Heart right ventricle (tissue), 16 donors: ENCODE results near the gene IFNL1. TPM values are rescaled to one million over a fixed set of nuclear protein-coding genes. Genes with fewer than 3 reads are reported as not detected.

Source experiments
- ATAC-seq, 8 donors: fragments of 200-7000 bp; cut with Tn5 transposase; one replicate each; pipeline ENCODE4 v1.9.1; 2020; ENCODE audit warnings: mild to moderate bottlenecking in 8 of 8, moderate library complexity in 8 of 8, moderate number of reproducible peaks in 1 of 8
- DNase-seq, 2 donors: peaks; one replicate each; pipeline ENCODE4 v3.0.0-alpha.2; 2020
- H3K27ac ChIP-seq, 10 donors: fragments of 200-600 bp; sonication (generic) in 2 of 10; one replicate each; pipeline versions ENCODE4 v1.5.0 to v1.8.0; 2020 to 2022; ENCODE audit warnings: mild to moderate bottlenecking in 3 of 10
- H3K27me3 ChIP-seq, 7 donors: fragments of 200-600 bp; one replicate each; pipeline ENCODE4 v1.8.0; 2021 to 2022; ENCODE audit warnings: mild to moderate bottlenecking in 2 of 7
- H3K36me3 ChIP-seq, 9 donors: fragments of 200-600 bp; sonication (generic) in 1 of 9; one replicate each; pipeline versions ENCODE4 v1.5.0 to v1.8.0; 2020 to 2022; ENCODE audit warnings: mild to moderate bottlenecking in 2 of 9
- H3K4me1 ChIP-seq, 9 donors: fragments of 200-600 bp; sonication (generic) in 1 of 9; one replicate each; pipeline versions ENCODE4 v1.5.0 to v1.8.0; 2020 to 2022; ENCODE audit warnings: mild to moderate bottlenecking in 4 of 9
- H3K4me3 ChIP-seq, 10 donors: fragments of 200-600 bp; sonication (generic) in 2 of 10; one replicate each; pipeline versions ENCODE4 v1.5.0 to v1.8.0; 2020 to 2022; ENCODE audit warnings: mild to moderate bottlenecking in 7 of 10, moderate library complexity in 2 of 10
- H3K9me3 ChIP-seq, 11 donors: fragments of 200-600 bp in 10 of 11; sonication (generic) in 2 of 11; one replicate each; pipeline versions ENCODE4 v1.5.0 to v1.8.0; 2013 to 2022; ENCODE audit warnings: mild to moderate bottlenecking in 2 of 11, control low read depth in 1 of 11, moderate library complexity in 1 of 11
- WGBS, 2 donors: extraction: QIAGEN DNeasy Blood & Tissue Kit; methylation state at CpG; one replicate each; pipeline ENCODE4 v1.1.7; 2013; ENCODE audit warnings: inconsistent platforms in 1 of 2; 5-methylcytosine and 5-hydroxymethylcytosine counted together
- intact Hi-C, 10 donors: fragments of 100-400 bp; cut with DNase I; formaldehyde crosslinking; loops; one replicate each; pipeline versions ENCODE4 v1.11.1 to v1.14.2; 2022
- polyA plus RNA-seq, 2 donors: library from polyadenylated mRNA; stranded (reverse); fragments of 200-250 nt; gene quantifications; one replicate each; pipeline ENCODE4 v1.2.3, GENCODE V29; 2013
- total RNA-seq, 10 donors: library from RNA; stranded (reverse); fragmentation: NEBNext Ultra II Directional in 3 of 10; extraction: Animal tissue kit (Norgen Biotek cat#: 25700) in 3 of 10; gene quantifications; one replicate each; pipeline versions ENCODE4 v1.2.1 to v1.2.4, GENCODE V29; 2021 to 2023
- TF ChIP-seq, protein P1 (sequence below), 9 donors: fragments of 200-600 bp; sonication (generic) in 2 of 9; IDR thresholded peaks; one replicate each; pipeline versions ENCODE4 v1.5.0 to v1.8.0; 2021 to 2022; ENCODE audit warnings: antibody characterized with exemption in 9 of 9, mild to moderate bottlenecking in 5 of 9, moderate library complexity in 1 of 9
- donor health status: Arrhythmogenic right ventricular cardiomyopathy.
- donor health status: ischemic (EF 13 %, LVEDD 7.1; RV severe dilation, severe dysfunction).
- donor health status: healthy with polysubstance abuse.
- donor health status: DM: no; HTN: yes; CAD: no.
- donor health status: DM: no; HTN: no; CAD: no.
- donor health status: ischemic (EF 25% LVEDD 6.9; RV normal size, moderate dysfunction).
- donor health status: ischemic (EF 25% LVEDD 5.7; RV mildly dilated, moderate dysfunction).
- donor health status: healthy.
- donor health status: DM: yes; HTN: yes; CAD: no.
- donor health status: Ischemic cardiomyopathy.
- donor health status: ischemic (EF 35%, LVEDD 5.7; RV mildly dilated, moderate dysfunction).
- donor health status: nonischemic (EF 11% LVEDD 7.7; RV severe dilation, severe dysfunction).
- donor health status: DM: yes; HTN: yes; CAD: no.
- donor health status: PGD.
- donor health status: ischemic (EF 29% LVEDD 5.4; RV normal size, mild dysfunction).
- donor health status: nonischemic (EF 23%, LVEDD 6.1; RV moderate dilation, normal function).

Gene IFNL1
- total and polyA plus RNA-seq, 12 donors, result not detected

DNA sequence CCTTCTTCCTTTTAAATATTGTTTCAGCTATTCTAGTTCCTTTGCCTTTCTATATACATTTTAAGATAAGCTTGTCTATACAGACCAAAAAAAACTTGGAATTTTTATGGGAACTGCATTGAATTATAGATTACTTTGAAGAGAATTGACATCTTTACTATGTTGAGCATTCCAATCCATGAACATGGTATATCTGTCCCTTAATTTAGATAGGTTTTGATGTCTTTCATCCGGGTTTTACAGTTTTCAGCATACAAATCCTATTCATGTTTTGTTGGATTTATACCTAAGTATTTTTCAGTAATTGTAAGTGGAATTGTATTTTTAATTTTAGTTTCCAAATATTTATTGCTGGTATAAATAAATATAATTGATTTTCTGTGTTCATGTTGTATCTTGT lies 12.2 kb upstream of the IFNL1 start:
- H3K27me3 ChIP-seq, result peaks cover 0 to 6% (median 3%) of the 10 kb centered on the region in 7 donors
- no peak overlapping the region for H3K4me3 ChIP-seq
- H3K9me3 ChIP-seq, result peaks cover 0 to 60% (median 10%) of the 10 kb centered on the region in 11 donors
- WGBS, 2 donors, result 81 to 91% methylated on average over 1 of the region's 1 CpG
- TF ChIP-seq, protein P1, sequence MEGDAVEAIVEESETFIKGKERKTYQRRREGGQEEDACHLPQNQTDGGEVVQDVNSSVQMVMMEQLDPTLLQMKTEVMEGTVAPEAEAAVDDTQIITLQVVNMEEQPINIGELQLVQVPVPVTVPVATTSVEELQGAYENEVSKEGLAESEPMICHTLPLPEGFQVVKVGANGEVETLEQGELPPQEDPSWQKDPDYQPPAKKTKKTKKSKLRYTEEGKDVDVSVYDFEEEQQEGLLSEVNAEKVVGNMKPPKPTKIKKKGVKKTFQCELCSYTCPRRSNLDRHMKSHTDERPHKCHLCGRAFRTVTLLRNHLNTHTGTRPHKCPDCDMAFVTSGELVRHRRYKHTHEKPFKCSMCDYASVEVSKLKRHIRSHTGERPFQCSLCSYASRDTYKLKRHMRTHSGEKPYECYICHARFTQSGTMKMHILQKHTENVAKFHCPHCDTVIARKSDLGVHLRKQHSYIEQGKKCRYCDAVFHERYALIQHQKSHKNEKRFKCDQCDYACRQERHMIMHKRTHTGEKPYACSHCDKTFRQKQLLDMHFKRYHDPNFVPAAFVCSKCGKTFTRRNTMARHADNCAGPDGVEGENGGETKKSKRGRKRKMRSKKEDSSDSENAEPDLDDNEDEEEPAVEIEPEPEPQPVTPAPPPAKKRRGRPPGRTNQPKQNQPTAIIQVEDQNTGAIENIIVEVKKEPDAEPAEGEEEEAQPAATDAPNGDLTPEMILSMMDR (IDR thresholded peaks at IDR 0.05), result no peak
- no peaks in the 10 kb centered on the region for H3K4me1 ChIP-seq
- H3K27ac ChIP-seq, result no peak overlapping the region
- no peak for DNase-seq
- intact Hi-C loops, result no loop called here
- ATAC-seq, result no peak
- H3K36me3 ChIP-seq, result no peaks in the 10 kb centered on the region

DNA sequence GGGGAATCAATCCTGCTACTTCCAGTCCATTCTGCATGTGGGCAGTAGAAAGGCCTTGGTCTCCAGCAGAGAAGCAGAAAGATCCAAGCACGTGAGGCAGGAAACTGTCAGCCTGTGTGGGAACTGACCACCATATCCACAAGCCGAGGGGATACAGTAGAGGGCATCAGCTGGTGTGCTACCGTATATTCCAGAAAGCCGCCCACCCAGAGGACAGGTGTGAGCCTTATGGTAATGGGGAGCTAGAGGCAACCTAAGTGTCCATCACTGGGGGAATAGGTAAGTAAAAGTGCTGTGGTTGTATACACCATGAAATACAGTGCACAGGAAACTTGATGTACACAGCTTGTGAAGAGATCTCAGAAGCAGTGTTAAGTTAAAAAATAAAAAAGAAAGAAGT lies 2.8 kb upstream of the IFNL1 start:
- Histone ChIP-seq H3K36me3 (no peaks in the 10 kb centered on the region), H3K9me3 (peaks cover 0 to 11% (median 0%) of the 10 kb centered on the region in 11 donors), H3K4me1 (no peaks in the 10 kb centered on the region), H3K27me3 (peaks cover 0 to 69% (median 43%) of the 10 kb centered on the region in 7 donors), H3K4me3 (no peak overlapping the region), H3K27ac (no peak overlapping the region)
- ATAC-seq, result no peak
- intact Hi-C loops, result loop anchor here in 1 of 10 donors (5.0 kb wide), 1 partner anchor 226 kb away; no protein-coding TSS in a partner anchor
- DNase-seq, result no peak
- TF ChIP-seq, protein P1 (IDR thresholded peaks at IDR 0.05), result no peak
- WGBS, 2 donors, result 50% methylated on average over 4 of the region's 4 CpGs

DNA sequence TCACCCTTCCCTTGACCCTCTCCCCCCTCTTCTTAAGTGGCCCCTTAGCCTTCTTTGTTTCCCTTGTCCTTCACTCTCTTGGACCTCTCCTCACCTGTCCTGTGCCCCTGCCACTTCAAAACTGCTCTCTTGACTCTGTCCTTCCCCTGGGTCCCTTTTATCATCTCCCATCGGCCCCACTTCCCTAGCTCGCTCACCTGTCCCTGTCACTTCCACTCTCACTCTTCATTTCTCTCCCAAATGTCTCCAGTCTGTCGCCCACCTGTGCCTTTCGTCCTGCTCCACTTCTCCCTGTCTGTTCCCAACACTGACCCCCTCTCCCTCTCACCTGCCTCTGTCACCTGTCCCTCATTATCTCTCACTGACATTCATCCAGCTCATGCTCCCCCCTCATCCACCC lies 699 bp downstream of the IFNL1 start:
- intact Hi-C loops, result no loop called here
- no peaks in the 10 kb centered on the region for H3K36me3 ChIP-seq
- H3K27me3 ChIP-seq, result peaks cover 0 to 69% (median 38%) of the 10 kb centered on the region in 7 donors
- no peak for ATAC-seq
- H3K27ac ChIP-seq, result no peak overlapping the region
- DNase-seq, result no peak
- no peak overlapping the region for H3K4me3 ChIP-seq
- no peaks in the 10 kb centered on the region for H3K4me1 ChIP-seq
- 83 to 87% methylated on average over 4 of the region's 4 CpGs for WGBS, 2 donors
- H3K9me3 ChIP-seq, result no peaks in the 10 kb centered on the region
- TF ChIP-seq, protein P1 (IDR thresholded peaks at IDR 0.05), result no peak

DNA sequence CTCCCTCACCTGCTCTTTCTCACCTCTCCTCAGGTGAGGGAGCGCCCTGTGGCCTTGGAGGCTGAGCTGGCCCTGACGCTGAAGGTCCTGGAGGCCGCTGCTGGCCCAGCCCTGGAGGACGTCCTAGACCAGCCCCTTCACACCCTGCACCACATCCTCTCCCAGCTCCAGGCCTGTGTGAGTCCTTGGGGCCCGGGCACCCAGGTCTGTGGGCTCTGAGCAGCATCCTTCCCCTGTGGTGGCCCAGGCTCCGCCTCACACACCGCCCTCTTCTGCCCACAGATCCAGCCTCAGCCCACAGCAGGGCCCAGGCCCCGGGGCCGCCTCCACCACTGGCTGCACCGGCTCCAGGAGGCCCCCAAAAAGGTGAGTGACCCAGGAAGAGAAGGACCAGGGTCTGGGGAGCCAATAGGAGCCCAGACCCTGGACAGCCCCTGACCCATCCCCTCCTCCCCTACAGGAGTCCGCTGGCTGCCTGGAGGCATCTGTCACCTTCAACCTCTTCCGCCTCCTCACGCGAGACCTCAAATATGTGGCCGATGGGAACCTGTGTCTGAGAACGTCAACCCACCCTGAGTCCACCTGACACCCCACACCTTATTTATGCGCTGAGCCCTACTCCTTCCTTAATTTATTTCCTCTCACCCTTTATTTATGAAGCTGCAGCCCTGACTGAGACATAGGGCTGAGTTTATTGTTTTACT lies 1.9 kb downstream of the IFNL1 start:
- no peaks in the 10 kb centered on the region for H3K9me3 ChIP-seq
- peaks cover 0 to 73% (median 43%) of the 10 kb centered on the region in 7 donors for H3K27me3 ChIP-seq
- WGBS, 2 donors, result 64 to 73% methylated on average over 17 of the region's 17 CpGs
- ATAC-seq (peak in 2 of 8 donors; percentile 57 to 75), DNase-seq (peak in 1 of 2 donors; percentile 23)
- TF ChIP-seq, protein P1 (IDR thresholded peaks at IDR 0.05), result no peak
- no peak overlapping the region for H3K4me3 ChIP-seq
- no peaks in the 10 kb centered on the region for H3K36me3 ChIP-seq
- intact Hi-C loops, result no loop called here
- no peaks in the 10 kb centered on the region for H3K4me1 ChIP-seq
- no peak overlapping the region for H3K27ac ChIP-seq
